GM12878 (cell line): ENCODE results near the gene CA7. TPM values are rescaled to one million over a fixed set of nuclear protein-coding genes. Genes with fewer than 3 reads are reported as not detected.

ENCODE experiments used
- ATAC-seq: fragments of 200-7000 bp; cut with Tn5 transposase; 3 replicates; pipeline ENCODE4 v1.9.1; 2020; ENCODE audit warnings: mild to moderate bottlenecking, moderate library complexity
- BruUV-seq: library from RNA; stranded (reverse); fragments of 400-500 nt; replicated peaks from 2 replicates; lab custom pipeline; 2021; lab: Mats Ljungman, UMichigan
- CTCF ChIA-PET: fragments of 300-600 bp; sonication (Branson Sonifier 250); formaldehyde crosslinking; extraction: SDS; loops from one replicate; lab custom pipeline; 2021; ENCODE audit warnings: inconsistent platforms; lab: Yijun Ruan, JAX
- POLR2A ChIA-PET: fragments of 350-600 bp; formaldehyde crosslinking; extraction: SDS; loops from one replicate; lab custom pipeline; 2021; ENCODE audit warnings: inconsistent platforms; lab: Charles Lee
- RAD21 ChIA-PET: fragments of 300-600 bp; sonication (Branson Sonifier 250); formaldehyde crosslinking; loops from one replicate; lab custom pipeline; 2023; ENCODE audit warnings: antibody characterized with exemption; ENCODE audit not compliant: unreplicated experiment; lab: Charles Lee
- SMC1A ChIA-PET: fragments of 300-600 bp; sonication (Branson Sonifier 250); formaldehyde crosslinking; loops from one replicate; lab custom pipeline; 2023; ENCODE audit not compliant: unreplicated experiment, uncharacterized antibody; lab: Charles Lee
- DNase-seq: peaks from one replicate; pipeline ENCODE4 v3.0.0-alpha.2; 2011; ENCODE audit warnings: low read depth, low spot score
- FAIRE-seq: peaks from 3 replicates; lab custom pipeline; 2011; peaks lifted over from hg19 to GRCh38; lab: Jason Lieb, UNC
- H2AFZ ChIP-seq: 2 replicates; pipeline ENCODE4 v1.6.0; 2011; ENCODE audit warnings: low read depth, low read length, control low read depth; ENCODE audit not compliant: control insufficient read depth
- H3K27ac ChIP-seq: 2 replicates; pipeline ENCODE4 v1.5.1; 2011; ENCODE audit warnings: control low read depth; ENCODE audit not compliant: control insufficient read depth, insufficient read depth
- H3K27me3 ChIP-seq, 2 experiments: replicated peaks in 1 of 2; 2 replicates each; pipeline versions ENCODE4 v1.6.0 to v1.6.1; 2011; ENCODE audit warnings: low read length in 1 of 2; ENCODE audit not compliant: control insufficient read depth in 2 of 2, insufficient read depth in 2 of 2
- H3K36me3 ChIP-seq, 2 experiments: 2 replicates each; pipeline ENCODE4 v1.5.1; 2011; ENCODE audit warnings: low read length in 1 of 2; ENCODE audit not compliant: control insufficient read depth in 2 of 2, insufficient read depth in 2 of 2
- H3K4me1 ChIP-seq: 2 replicates; pipeline ENCODE4 v1.6.1; 2011; ENCODE audit warnings: mild to moderate bottlenecking, low read length, moderate library complexity, mixed read lengths; ENCODE audit not compliant: control insufficient read depth, insufficient read depth
- H3K4me2 ChIP-seq: 2 replicates; pipeline ENCODE4 v1.6.0; 2011; ENCODE audit warnings: control low read depth; ENCODE audit not compliant: control insufficient read depth, insufficient read depth
- H3K4me3 ChIP-seq: fragments of 200-600 bp; sonication (generic); 2 replicates; pipeline ENCODE4 v1.5.1; 2016
- H3K79me2 ChIP-seq: 2 replicates; pipeline ENCODE4 v1.6.0; 2011; ENCODE audit warnings: low read length; ENCODE audit not compliant: control insufficient read depth, insufficient read depth
- H3K9ac ChIP-seq: 2 replicates; pipeline ENCODE4 v1.8.0; 2011; ENCODE audit warnings: low read length, control low read depth, mixed read lengths; ENCODE audit not compliant: control insufficient read depth, insufficient read depth
- H3K9me3 ChIP-seq: replicated peaks from 3 replicates; pipeline ENCODE4 v1.5.1; 2011; ENCODE audit warnings: mild to moderate bottlenecking, low read length; ENCODE audit not compliant: control insufficient read depth, insufficient read depth
- H4K20me1 ChIP-seq: 2 replicates; pipeline ENCODE4 v1.6.0; 2011; ENCODE audit not compliant: control insufficient read depth, insufficient read depth
- BHLHE40 ChIP-seq, 2 experiments: fragments of 450-650 bp in 1 of 2; IDR thresholded peaks; 2 replicates each; pipeline ENCODE4 v1.6.1; 2011 to 2017; ENCODE audit warnings: low read depth in 2 of 2, borderline replicate concordance in 1 of 2, improper control_type of control experiment in 1 of 2, low read length in 1 of 2, mild to moderate bottlenecking in 1 of 2
- BRCA1 ChIP-seq: IDR thresholded peaks from 2 replicates; pipeline ENCODE4 v1.6.1; 2011; ENCODE audit warnings: low read depth, low read length, improper control_type of control experiment
- ETV6 ChIP-seq, 2 experiments: fragments of 450-650 bp in 1 of 2; IDR thresholded peaks in 1 of 2; conservative IDR thresholded peaks in 1 of 2; 2 replicates each; pipeline ENCODE4 v1.6.1; 2014; ENCODE audit warnings: antibody characterized with exemption in 1 of 2, borderline replicate concordance in 1 of 2, low read depth in 1 of 2, mild to moderate bottlenecking in 1 of 2, moderate library complexity in 1 of 2
- GATAD2B ChIP-seq: fragments of 450-650 bp; conservative IDR thresholded peaks from 2 replicates; pipeline ENCODE4 v1.6.1; 2017; ENCODE audit warnings: low read depth, mild to moderate bottlenecking, moderate library complexity
- HDGF ChIP-seq: fragments of 450-650 bp; IDR thresholded peaks from 2 replicates; pipeline ENCODE4 v1.6.1; 2016; ENCODE audit warnings: antibody characterized with exemption
- JUNB ChIP-seq: IDR thresholded peaks from 2 replicates; pipeline ENCODE4 v1.6.1; 2016; ENCODE audit warnings: antibody characterized with exemption, mild to moderate bottlenecking
- NFYB ChIP-seq: IDR thresholded peaks from 2 replicates; pipeline ENCODE4 v1.6.1; 2011; ENCODE audit warnings: low read depth, mild to moderate bottlenecking, low read length, improper control_type of control experiment, moderate library complexity; ENCODE audit not compliant: insufficient read depth
- SMARCA5 ChIP-seq: fragments of 450-650 bp; IDR thresholded peaks from 2 replicates; pipeline ENCODE4 v1.6.1; 2017; ENCODE audit warnings: mild to moderate bottlenecking
- TCF7 ChIP-seq: IDR thresholded peaks from 2 replicates; pipeline ENCODE4 v1.6.1; 2014; ENCODE audit warnings: antibody characterized with exemption, borderline replicate concordance
- YY1 ChIP-seq: IDR thresholded peaks from 2 replicates; pipeline ENCODE4 v1.6.1; 2011; ENCODE audit warnings: low read depth, mild to moderate bottlenecking, low read length
- ZNF207 ChIP-seq: fragments of 450-650 bp; IDR thresholded peaks from 2 replicates; pipeline ENCODE4 v1.6.1; 2014; ENCODE audit warnings: antibody characterized with exemption, mild to moderate bottlenecking, borderline replicate concordance
- WGBS: methylation state at CpG from one replicate; pipeline ENCODE4 v1.1.6; 2016; ENCODE audit warnings: low lambda C conversion rate; ENCODE audit not compliant: insufficient replicate concordance, insufficient coverage; ENCODE audit errors: missing lambda C conversion rate; 5-methylcytosine and 5-hydroxymethylcytosine counted together
- in situ Hi-C: fragments of 300-500 bp; cut with MboI; formaldehyde crosslinking; loops from 9 replicates; pipeline ENCODE4 v1.14.3; 2018; ENCODE audit warnings: mixed read lengths
- intact Hi-C: fragments of 100-400 bp; cut with micrococcal nuclease; formaldehyde crosslinking; loops from one replicate; pipeline ENCODE4 v1.14.2; 2022; ENCODE audit not compliant: unreplicated experiment
- polyA plus RNA-seq, 11 experiments: library from polyadenylated mRNA; depleted of rRNA in 4 of 11; unstranded in 6 of 11; stranded (reverse) in 5 of 11; fragments of >200 nt; fragmentation: Nextera tagmentation in 4 of 11; fragmentation: Illumina TruSeq in 1 of 11; extraction: Ambion mirVana in 4 of 11; extraction: Trizol in 1 of 11; gene quantifications; 1 replicate in 1 of 11; 2 replicates in 10 of 11; pipeline versions ENCODE4 v1.2.1 to v1.2.3, GENCODE V29; 2011 to 2016; ENCODE audit warnings: inconsistent platforms in 2 of 11, missing spikeins in 2 of 11, low read depth in 1 of 11
- total RNA-seq, 4 experiments: library from RNA; depleted of rRNA in 3 of 4; stranded (reverse); fragments of >200 nt in 3 of 4; fragmentation: Illumina TruSeq in 1 of 4; extraction: Trizol in 1 of 4; gene quantifications; 2 replicates each; pipeline versions ENCODE4 v1.2.1 to v1.2.3, GENCODE V29; 2013 to 2021
- TF ChIP-seq, protein P1 (sequence below): fragments of 450-650 bp; IDR thresholded peaks from 2 replicates; pipeline ENCODE4 v1.6.1; 2017; ENCODE audit warnings: mild to moderate bottlenecking
- TF ChIP-seq, protein P2 (sequence below): IDR thresholded peaks from 2 replicates; pipeline ENCODE4 v1.6.1; 2012; ENCODE audit warnings: low read depth, low read length, improper control_type of control experiment
- TF ChIP-seq, protein P3 (sequence below): fragments of 450-650 bp; IDR thresholded peaks from 2 replicates; pipeline ENCODE4 v1.6.1; 2017; ENCODE audit warnings: mild to moderate bottlenecking, low read depth, inconsistent platforms; ENCODE audit not compliant: poor library complexity, severe bottlenecking

CA7 gene
- total and polyA plus RNA-seq, 10 of the 15 experiments (the other 5 are each of a cell fraction or from before 2014, with no cell fraction given), result 0.04 TPM; not detected in 9

DNA sequence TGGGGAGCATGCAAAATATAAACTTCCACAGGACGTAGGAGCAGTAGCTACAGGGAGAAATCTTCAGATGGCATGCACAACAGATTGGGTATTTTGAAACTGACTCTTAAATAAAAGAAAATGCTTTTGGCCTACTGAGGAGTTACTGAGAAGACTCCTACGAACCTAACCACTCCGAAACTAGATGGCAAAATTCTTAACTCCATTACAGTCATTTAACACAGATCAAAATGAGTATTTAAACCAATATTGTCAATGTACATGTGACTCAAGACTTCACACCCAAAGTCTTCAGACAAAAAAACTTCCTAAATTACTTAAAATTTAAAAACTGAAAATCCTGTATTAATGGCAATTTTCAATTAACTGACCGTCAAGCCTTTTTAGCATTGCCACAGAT, 34.4 kb upstream of the CA7 start:
- in situ Hi-C loops, result no loop called here
- DNase-seq, result no peak
- H3K9me3 ChIP-seq, result no peaks in the 10 kb centered on the region
- SMC1A ChIA-PET, result no interaction called here
- no peak for TF ChIP-seq ZNF207
- TF ChIP-seq, all 136 proteins: peak for 0
- RAD21 ChIA-PET, result no interaction called here
- ATAC-seq (no peak), FAIRE-seq (no peak)
- H3K27me3 ChIP-seq, result no peaks in the 10 kb centered on the region
- peaks cover 2 to 6% of the 10 kb centered on the region in 2 experiments for H3K36me3 ChIP-seq
- no peaks in the 10 kb centered on the region for H3K79me2 ChIP-seq
- POLR2A ChIA-PET, result no interaction called here
- CTCF ChIA-PET, result interaction anchor here (0.9 to 2.2 kb wide), 2 partner anchors 21 to 63 kb away, joined by 4 read pairs; partner anchors contain the start of gene NAE1
- no peak overlapping the region for H3K27ac ChIP-seq
- no peaks in the 10 kb centered on the region for H4K20me1 ChIP-seq
- no peaks in the 10 kb centered on the region for H3K4me1 ChIP-seq
- 70% methylated on average over 4 of the region's 4 CpGs for WGBS
- H3K9ac ChIP-seq, result no peak overlapping the region
- no peak overlapping the region for H2AFZ ChIP-seq
- no TSS peak for BruUV-seq
- intact Hi-C loops, result no loop called here
- no peak overlapping the region for H3K4me3 ChIP-seq
- no peak overlapping the region for H3K4me2 ChIP-seq

DNA sequence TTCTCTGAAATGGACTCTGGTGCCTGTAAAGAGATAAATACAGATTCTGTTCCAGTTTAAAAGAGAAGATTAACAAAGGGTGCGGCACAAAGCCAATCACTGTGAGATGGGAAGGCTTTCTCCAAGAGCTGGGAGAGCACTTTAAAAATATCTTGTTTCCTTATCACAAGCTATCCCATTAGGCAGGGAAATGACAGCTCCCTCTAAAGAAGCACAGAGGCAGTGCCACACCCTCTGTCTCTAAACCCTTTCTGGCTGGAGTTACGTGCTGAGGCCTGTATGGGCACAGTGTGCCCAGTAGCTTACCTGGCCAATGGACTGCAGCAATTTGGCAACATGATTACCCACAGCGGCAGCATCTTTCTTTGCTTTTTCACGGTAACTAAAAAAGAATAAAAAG, 33.8 kb upstream of the CA7 start:
- no peak overlapping the region for H3K9ac ChIP-seq
- DNase-seq, result no peak
- RAD21 ChIA-PET, result no interaction called here
- H3K36me3 ChIP-seq, result peaks cover 2 to 6% of the 10 kb centered on the region in 2 experiments; a peak in 3 of 4 replicates
- intact Hi-C loops (no loop called here), in situ Hi-C loops (no loop called here)
- no peaks in the 10 kb centered on the region for H4K20me1 ChIP-seq
- 99% methylated on average over 4 of the region's 4 CpGs for WGBS
- no peaks in the 10 kb centered on the region for H3K4me1 ChIP-seq
- TF ChIP-seq BRCA1, result no peak
- no peak for TF ChIP-seq JUNB
- TF ChIP-seq SMARCA5, result no peak
- no peak for TF ChIP-seq HDGF
- TF ChIP-seq TCF7, result no peak
- TF ChIP-seq, protein P1, sequence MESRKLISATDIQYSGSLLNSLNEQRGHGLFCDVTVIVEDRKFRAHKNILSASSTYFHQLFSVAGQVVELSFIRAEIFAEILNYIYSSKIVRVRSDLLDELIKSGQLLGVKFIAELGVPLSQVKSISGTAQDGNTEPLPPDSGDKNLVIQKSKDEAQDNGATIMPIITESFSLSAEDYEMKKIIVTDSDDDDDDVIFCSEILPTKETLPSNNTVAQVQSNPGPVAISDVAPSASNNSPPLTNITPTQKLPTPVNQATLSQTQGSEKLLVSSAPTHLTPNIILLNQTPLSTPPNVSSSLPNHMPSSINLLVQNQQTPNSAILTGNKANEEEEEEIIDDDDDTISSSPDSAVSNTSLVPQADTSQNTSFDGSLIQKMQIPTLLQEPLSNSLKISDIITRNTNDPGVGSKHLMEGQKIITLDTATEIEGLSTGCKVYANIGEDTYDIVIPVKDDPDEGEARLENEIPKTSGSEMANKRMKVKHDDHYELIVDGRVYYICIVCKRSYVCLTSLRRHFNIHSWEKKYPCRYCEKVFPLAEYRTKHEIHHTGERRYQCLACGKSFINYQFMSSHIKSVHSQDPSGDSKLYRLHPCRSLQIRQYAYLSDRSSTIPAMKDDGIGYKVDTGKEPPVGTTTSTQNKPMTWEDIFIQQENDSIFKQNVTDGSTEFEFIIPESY, result no peak
- TF ChIP-seq ETV6 (conservative IDR thresholded peaks at IDR 0.05 in 1 of 2, IDR thresholded peaks at IDR 0.05 in 1 of 2; ENCODE audit: borderline replicate concordance in 1 of 2, low read depth in 1 of 2), result no peak
- TF ChIP-seq GATAD2B, result no peak
- TF ChIP-seq, protein P2, sequence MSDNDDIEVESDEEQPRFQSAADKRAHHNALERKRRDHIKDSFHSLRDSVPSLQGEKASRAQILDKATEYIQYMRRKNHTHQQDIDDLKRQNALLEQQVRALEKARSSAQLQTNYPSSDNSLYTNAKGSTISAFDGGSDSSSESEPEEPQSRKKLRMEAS, result no peak
- no peak for TF ChIP-seq YY1
- TF ChIP-seq, protein P3, sequence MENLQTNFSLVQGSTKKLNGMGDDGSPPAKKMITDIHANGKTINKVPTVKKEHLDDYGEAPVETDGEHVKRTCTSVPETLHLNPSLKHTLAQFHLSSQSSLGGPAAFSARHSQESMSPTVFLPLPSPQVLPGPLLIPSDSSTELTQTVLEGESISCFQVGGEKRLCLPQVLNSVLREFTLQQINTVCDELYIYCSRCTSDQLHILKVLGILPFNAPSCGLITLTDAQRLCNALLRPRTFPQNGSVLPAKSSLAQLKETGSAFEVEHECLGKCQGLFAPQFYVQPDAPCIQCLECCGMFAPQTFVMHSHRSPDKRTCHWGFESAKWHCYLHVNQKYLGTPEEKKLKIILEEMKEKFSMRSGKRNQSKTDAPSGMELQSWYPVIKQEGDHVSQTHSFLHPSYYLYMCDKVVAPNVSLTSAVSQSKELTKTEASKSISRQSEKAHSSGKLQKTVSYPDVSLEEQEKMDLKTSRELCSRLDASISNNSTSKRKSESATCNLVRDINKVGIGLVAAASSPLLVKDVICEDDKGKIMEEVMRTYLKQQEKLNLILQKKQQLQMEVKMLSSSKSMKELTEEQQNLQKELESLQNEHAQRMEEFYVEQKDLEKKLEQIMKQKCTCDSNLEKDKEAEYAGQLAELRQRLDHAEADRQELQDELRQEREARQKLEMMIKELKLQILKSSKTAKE, result no peak
- TF ChIP-seq BHLHE40 (IDR thresholded peaks at IDR 0.05; ENCODE audit: borderline replicate concordance in 1 of 2, low read depth in 2 of 2, low read length in 1 of 2), result no peak
- no peak for TF ChIP-seq NFYB
- no peaks in the 10 kb centered on the region for H3K9me3 ChIP-seq
- BruUV-seq, result no TSS peak
- SMC1A ChIA-PET, result no interaction called here
- no peak overlapping the region for H3K4me2 ChIP-seq
- no peaks in the 10 kb centered on the region for H3K27me3 ChIP-seq
- H3K79me2 ChIP-seq, result no peaks in the 10 kb centered on the region
- H2AFZ ChIP-seq, result no peak overlapping the region
- no peak for ATAC-seq
- no peak for FAIRE-seq
- CTCF ChIA-PET, result interaction anchor here (1.1 to 3.2 kb wide), 3 partner anchors 20 to 62 kb away, joined by 4 to 16 read pairs (median 5); partner anchors contain the start of gene NAE1
- H3K4me3 ChIP-seq, result no peak overlapping the region
- POLR2A ChIA-PET, result no interaction called here
- H3K27ac ChIP-seq, result no peak overlapping the region
